GM18502 (cell line): ENCODE results near the gene MAP2K1.
A peak's percentile ranks its signal among the peaks of the same experiment; 100 is the strongest.
"Not testable (repeated sequence)": the region's sequence is repeated elsewhere in the genome, so short reads cannot be mapped to it uniquely, and the experiment has no call there.

ENCODE experiments used
- ATAC-seq: cut with Tn5 transposase; IDR thresholded peaks from one replicate; pipeline ENCODE4 v1.9.1; 2021; ENCODE audit warnings: mild to moderate bottlenecking; ENCODE audit not compliant: unreplicated experiment, poor library complexity

MAP2K1 gene

DNA sequence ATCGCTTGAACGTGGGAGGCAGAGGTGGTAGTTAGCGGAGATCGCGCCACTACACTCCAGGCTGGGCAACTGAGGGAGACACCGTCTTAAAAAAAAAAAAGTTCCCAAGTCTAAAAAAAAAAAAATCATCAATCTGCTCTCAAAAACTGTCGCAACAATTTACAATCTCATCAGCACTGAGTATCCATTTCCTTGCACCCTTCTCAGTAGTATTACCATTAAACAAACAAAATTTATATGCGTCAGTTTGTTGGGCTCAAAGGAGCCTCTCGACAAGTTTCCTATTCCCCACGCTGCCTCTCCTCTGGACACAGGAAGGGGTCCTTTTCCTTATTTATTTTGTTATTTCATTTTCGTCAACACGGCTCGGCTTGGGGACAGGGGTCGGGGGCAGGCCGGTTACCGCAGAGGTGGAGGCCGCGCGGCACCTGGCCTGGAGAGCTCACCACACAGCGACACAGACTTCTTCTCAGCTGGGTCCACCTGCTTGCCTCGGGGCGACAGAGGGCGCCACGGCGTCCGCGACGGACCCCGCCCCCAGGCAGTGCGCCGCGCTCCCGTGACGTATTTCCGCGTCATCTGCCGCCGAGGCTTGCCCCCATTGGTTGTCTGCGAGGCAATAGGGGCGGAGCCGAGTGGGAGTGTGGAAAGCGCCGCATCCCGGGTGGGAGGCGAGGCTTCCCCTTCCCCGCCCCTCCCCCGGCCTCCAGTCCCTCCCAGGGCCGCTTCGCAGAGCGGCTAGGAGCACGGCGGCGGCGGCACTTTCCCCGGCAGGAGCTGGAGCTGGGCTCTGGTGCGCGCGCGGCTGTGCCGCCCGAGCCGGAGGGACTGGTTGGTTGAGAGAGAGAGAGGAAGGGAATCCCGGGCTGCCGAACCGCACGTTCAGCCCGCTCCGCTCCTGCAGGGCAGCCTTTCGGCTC lies at the start of gene MAP2K1:
Gene MAP2K1, plus strand, starts transcription at position 709 of the 920 bp plus-strand sequence. CDS start 436 bp downstream, outside the sequence.
- peak; percentile 79 for ATAC-seq

DNA sequence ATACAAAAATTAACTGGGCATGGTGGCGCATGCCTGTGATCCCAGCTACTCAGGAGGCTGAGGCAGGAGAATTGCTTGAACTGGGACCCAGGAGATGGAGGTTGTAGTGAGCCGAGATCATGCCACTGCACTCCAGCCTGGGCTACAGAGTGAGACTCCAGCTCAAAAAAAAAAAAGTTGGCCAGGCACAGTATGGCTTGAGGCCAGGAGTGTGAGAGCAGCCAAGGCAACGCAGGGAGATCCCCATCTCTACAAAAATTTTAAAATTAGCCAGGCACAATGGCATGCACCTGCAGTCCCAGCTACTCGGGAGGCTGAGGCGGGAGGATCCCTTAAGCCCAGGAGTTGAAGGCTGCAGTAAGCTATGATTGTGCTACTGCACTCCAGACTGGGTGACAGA lies 38.2 kb upstream of the MAP2K1 start:
- not testable (repeated sequence) for ATAC-seq

DNA sequence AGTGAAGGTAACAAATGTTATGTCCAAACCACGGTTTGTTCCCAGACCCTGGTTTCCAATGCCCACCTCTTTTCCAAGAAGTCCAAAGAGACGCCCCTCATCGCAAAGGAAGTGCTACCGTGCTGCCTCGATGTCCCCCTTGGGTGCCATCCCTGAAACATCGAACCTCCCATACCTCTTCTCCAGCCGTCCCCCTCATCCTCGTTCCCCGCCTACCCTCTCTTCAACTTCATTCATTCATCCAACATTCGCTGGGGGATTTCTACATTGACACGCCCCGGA lies 30.7 kb upstream of the MAP2K1 start:
- ATAC-seq: peak; percentile 11

DNA sequence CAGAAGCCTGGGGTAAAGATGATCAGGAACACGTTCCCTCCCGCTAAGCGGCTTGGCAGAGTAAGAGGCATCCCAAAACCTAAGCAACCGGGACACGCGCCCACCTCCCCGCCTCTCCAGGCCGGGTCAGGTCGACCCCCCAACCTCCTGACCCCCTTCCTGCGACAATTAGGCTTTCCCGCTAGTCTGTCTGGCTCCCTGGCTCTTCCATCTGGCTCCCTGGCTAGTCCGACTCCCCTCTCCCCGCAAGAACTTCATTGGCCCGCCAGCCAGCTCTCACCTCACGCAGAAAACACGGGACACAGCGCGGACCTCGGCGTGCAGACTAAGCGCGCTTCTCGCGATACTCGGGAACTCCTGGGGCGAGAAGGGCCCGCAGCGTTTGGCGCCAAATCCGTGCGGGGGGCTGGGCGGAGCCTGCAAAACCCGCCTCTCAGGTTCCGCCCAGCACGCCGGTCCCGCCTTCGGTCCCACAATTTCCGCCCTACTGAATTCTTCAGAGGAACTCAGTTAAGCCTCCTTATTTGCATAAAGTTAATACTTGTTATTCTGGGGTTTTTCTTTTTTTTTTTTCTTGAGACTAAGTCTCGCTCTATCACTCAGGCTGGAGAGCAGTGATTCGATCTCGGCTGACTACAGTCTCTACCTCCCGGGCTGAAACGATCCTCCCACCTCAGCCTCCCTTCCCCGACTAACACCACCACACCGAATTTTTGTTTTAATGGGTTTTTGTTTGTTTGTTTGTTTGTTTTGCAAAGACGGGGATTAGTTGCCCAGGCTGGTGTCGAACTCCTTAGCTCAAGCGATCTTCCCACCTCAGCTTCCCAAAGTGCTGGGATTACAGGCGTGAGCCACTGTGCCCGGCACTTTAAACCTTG lies 30.1 kb upstream of the MAP2K1 start, which contains the start of gene TIPIN:
Gene TIPIN, minus strand, starts transcription at position 327 of the 878 bp plus-strand sequence. CDS start 3,738 bp downstream, outside the sequence.
- peak; percentile 89 for ATAC-seq

DNA sequence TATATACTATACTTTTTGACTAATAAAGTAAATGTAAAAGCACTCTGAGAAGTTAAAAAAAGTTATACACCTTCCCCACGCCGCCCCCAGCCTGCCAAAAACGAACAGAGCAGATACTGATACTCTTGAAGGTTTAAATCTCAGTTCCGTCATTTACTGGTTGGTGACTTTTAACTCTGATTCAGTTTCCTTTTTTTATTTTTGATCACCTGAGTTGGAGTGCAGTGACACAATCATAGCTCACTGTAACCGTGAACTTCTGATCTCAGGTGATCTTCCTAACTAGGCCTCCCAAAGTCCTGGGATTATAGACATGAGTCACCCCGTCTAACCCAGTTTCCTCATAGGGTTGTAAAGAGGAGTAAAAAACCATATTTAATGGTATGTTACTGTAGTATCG lies 27.0 kb upstream of the MAP2K1 start:
- no peak for ATAC-seq

DNA sequence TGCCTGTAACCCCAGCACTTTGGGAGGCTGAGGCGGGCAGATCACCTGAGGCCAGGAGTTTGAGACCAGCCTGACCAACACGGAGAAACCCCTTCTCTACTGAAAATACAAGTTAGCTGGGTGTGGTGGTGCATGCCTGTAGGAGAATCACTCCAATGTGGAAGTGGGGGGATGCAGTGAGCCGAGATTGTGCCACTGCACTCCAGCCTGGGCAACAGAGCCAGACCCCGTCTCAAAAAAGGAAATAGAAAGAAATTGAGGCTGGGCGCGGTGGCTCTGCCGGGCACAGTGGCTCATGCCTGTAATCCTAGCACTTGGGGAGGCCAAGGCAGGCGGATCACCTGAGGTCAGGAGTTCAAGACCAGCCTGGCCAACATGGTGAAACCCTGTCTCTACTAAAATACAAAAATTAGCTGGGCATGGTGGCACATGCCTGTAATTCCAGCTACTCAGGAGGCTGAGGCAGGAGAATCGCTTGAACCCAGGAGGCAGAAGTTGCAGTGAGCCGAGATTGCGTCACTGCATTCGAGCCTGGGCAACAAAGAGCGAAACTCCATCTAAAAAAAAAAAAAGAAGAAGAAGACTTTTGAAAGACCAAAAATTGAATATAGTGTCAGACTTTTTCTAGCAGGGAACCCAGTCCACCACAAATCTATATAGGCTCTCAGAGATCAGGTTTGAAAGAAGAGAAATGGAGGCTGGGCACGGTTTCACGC lies 24.8 kb upstream of the MAP2K1 start:
- not testable (repeated sequence) for ATAC-seq

DNA sequence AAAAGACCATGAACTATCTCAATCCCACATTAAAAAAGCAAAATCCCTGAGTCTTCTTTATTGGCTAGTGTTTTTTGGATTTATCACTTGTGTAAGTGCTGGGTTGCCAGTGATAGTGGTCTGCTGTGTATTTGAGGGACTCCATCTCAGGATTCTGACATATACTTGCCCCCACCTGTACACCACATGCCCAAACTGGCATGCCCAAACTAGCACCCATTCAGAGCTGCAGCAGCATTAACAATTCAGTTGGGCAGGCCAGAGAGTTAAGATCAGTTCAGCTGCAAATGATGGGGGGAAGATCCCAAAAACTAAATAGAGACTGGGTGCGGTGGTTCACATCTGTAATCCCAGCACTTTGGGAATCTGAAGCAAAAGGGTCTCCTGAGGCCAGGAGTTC lies 23.9 kb upstream of the MAP2K1 start:
- no peak for ATAC-seq

DNA sequence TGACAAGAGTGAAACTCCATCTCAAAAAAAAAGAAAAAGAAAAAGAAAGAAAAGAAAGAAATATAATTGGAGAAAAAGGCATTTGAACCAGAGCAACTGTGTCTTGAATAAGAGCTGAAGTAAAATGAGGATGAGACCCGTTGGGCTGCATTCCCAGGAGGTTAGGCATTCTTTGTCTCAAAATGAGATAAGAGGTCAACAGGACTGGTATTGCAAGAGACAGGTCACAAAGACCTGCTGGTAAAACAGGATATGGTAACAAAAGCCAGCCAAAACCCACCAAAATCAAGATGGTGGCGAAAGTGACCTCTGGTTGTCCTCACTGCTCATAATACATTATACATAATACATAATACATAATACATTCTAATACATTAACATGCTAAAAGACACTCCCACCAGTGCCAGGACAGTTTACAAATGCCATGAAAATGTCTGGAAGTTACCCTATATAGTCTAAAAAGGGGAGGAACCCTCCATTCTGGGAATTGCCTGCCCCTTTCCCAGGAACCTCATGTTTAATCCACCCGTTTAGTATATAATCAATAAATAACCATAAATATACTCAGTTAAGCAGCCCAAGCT lies 21.7 kb upstream of the MAP2K1 start:
- no peak for ATAC-seq

DNA sequence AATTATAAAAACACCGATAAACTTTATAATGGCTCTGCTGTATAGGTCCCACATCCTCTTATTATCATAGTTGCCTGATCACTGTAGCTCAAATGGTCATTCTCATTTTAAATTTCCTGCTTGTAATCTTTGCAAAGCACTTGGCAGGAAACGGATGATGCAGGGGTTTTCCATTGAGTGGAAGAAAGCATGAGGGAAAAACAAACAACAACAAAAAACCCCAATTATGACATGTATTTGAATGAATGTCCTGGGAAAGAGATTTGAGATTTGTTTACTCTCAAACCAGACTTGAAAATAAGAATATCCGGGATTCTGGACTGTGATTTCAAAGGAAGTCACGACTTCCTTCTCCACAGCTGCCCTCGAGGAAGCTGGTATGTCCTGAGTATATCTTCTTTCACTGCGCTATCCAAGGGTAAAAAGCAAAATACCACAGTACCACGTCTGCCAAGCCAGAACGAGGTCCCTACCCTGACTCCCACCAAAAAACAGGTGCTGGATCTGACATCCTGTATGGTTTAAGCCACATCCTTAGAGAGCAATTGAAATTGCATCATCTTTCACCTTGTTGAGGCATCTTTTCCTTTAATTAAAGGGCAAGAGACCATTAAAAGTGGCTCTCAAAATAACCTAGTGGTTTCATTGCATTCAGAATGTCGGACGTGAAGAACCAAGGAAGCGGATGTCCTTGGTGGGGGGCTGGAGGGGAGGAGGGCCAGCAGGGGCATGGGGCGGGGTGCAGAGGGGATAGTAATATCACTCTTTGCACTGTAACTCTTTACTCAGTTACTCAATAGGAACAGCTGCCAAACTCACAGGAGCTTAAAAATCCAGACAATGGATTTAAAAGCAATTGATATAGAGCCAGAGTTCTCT lies 16.7 kb upstream of the MAP2K1 start:
- ATAC-seq: no peak

DNA sequence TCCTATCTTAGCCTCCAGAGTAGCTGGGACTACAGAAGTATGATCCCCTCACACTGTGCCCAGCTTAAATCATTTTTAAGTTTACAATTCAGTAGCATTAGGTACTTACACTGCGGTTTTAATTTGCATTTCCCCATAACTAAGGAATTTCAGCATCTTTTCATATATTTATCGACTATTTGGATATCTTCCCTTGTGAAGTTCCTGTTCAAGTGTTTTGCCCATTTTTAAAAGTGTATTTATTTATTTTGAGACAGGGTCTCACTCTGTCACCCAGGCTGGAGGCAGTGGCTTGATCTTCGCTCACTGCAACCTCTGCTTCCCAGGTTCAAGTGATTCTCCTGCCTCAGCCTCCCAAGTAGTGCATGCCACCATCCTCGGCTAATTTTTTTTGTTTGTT lies 12.5 kb upstream of the MAP2K1 start:
- ATAC-seq: no peak

DNA sequence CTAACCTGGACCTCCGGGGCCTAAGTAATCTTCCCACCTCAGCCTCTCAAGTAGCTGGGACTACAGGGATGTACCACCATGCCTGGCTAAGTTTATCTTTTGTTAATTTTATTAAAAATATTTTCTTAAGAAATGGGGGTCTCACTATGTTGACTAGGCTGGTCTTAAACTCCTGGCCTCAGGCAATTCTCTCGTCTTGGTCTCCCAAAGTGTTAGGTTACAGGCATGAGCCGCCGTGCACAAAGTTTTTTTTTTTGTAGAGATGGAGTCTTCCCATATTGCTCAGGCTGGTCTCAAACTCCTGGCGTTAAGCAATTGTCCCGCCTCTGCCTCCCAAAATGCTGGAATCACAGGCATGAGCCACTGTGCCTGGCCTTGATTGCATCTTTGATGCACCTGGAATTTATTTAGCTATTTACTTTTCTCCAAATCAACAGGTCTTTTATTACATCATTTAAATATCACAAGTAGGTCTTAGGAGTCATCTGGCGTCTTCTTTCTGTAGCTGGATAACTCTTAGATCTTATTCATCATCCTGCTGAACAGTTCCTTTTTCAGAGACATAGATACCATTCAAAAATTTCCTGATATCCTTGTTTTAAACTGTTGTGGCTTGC lies 7.8 kb upstream of the MAP2K1 start:
- no peak for ATAC-seq

DNA sequence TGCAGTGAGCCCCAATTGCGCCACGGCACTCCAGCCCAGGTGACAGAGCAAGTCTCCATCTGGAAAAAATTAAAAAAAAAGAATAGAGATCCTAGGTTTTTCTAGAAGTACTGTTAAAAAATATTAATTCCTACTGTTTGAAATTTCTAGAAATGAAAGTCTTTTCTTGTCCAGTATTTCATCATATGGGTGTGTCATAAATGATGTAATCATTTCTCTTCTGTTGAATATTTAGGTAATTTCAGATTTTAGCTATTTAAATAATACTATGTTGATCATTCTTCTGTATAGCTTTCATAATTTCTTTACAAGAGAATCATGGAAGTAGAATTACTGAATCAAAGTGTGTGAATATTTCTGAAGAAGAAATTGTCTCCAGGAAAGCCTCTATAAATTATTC lies 5.3 kb upstream of the MAP2K1 start:
- ATAC-seq: not testable (repeated sequence)

DNA sequence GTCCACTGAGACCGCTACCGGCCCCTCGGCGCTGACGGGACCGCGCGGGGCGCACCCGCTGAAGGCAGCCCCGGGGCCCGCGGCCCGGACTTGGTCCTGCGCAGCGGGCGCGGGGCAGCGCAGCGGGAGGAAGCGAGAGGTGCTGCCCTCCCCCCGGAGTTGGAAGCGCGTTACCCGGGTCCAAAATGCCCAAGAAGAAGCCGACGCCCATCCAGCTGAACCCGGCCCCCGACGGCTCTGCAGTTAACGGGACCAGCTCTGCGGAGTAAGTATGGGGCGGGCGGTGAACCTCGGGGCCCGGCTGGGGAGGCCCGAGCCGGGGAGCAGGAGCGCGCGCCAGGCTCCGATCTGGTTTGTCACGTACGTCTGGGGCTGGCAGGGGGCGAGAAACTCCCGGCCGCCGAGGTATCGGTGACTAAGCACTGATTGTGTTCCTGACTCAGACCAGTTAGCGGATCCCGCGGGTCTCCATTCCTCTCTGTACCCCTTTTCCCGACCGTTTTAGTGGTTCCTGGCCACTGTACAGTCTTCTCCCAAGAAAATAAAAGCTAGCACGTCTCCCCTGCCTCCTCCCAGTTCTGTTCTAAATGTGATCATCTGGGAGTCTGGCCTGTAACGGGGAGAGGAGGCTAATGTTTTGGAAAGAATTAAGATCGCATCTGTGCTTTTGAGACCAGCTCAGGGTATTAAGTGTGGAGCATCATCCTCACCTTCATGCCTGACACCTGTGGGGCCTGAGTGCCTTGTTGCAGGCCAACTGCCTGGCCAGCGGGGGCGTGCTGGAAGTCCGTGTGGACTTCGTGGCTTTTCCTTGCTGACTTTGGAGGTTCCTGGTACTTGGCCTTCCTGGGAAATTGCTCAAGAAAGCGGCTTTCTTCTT lies 691 bp downstream of the MAP2K1 start:
- ATAC-seq: peak; percentile 24

DNA sequence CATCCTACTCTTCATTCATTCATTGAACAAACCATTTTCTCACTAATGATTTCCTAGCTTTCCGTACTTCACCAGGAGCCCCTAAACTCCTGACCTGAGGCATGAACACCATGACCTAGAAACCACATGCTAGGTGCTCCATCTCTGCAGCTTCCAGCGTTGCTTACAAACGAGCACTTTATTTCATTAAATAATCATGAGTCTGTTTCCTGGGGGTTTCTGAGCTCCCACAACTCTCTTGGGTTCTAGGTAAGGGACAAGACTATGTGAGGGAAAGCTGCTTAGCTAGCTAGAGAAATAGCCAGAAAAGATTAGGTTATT lies 1.3 kb downstream of the MAP2K1 start:
- ATAC-seq: no peak

DNA sequence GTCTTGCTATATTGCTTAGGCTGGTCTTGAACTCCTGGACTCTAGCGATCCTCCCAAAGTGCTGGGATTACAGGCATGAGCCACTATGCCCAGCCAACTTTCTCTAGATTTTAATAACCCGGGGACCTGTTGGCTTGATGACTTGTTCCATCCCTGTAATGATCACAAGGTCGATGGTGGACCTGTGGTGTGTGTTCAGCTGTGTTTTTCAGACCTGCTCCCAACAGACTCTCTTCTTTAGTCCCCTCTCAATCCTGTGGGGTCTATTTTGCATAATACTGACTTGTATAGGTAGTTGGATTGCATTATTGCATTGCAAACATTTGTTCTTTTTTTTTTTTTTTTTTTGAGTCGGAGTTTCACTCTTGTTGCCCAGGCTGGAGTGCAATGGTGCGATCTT lies 1.9 kb downstream of the MAP2K1 start:
- ATAC-seq: no peak

DNA sequence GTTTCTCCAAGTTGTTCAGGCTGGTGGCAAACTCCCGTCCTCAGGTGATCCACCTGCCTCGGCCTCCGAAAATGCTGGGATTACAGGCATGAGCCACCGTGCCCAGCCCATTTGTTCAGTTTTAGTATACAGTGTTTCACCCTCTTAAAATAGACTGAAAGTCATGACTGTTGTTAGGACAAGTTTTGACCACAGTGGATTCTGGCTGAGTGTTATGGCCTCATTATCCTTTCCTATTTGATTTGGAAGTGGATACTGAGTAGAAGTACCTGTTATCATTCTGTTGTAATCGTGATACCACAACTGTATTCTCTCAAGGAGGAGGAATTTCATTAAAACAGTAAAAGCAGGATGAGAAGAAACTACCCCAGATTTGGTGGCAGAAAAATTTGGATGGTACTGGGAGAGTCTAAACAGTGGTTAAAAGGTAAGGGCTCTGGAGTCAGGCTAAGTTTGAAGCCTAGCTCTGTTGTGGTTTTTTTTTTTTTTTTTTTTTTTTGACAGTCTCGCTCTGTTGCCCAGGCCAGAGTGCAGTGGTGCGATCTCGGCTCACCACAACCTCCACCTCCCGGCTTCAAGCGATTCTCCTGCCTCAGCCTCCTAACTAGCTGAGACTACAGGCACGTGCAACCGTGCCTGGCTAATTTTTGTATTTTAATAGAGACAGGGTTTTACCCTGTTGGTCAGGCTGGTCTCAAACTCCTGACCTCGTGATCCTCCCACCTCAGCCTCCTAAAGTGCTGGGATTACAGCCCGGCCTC lies 2.6 kb downstream of the MAP2K1 start:
- no peak for ATAC-seq

DNA sequence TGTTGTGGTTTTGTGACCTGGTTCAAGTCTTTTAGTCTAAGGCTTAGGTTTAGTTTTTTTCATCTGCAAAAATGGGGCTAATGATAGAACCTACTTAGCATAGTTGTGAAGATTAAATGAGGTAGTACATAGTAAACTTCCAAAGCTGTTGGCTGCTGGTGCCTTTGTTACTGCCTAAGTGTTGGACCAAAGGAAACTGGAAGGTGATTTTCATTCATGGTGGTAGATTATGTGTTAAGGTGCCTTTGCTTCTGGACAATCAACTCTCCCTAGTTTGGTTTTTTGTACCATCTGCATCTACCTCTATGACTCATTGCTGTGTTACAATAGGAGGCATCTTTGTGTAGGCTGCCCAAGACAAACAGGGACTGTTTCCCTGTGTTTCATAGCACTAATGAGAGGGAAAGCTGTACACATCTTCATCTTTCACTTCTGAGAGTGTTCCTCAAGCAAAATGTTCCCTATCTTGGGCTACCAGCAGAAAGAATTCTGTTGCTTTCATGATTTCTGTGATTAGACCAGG lies 3.2 kb downstream of the MAP2K1 start:
- ATAC-seq: no peak
